GM23338 (cell line): ENCODE results near the gene FBRSL1. TPM values are rescaled to one million over a fixed set of nuclear protein-coding genes. Genes with fewer than 3 reads are reported as not detected.

ENCODE experiments used
- ATAC-seq: fragments of 200-7000 bp; cut with Tn5 transposase; 3 replicates; pipeline ENCODE4 v1.9.1; 2020
- DNase-seq: peaks from one replicate; pipeline ENCODE4 v3.0.0-alpha.2; 2015; ENCODE audit warnings: low spot score
- H2AFZ ChIP-seq: fragments of 200-600 bp; sonication (generic); 2 replicates; pipeline ENCODE4 v1.8.0; 2016; ENCODE audit warnings: antibody characterized with exemption, mild to moderate bottlenecking, moderate library complexity
- H3F3A ChIP-seq: fragments of 200-600 bp; sonication (generic); replicated peaks from 2 replicates; pipeline ENCODE4 v1.8.0; 2017; ENCODE audit warnings: antibody characterized with exemption, mixed run types, low read depth
- H3K27ac ChIP-seq: fragments of 200-600 bp; sonication (generic); 2 replicates; pipeline ENCODE4 v1.6.1; 2016; ENCODE audit warnings: low read depth
- H3K27me3 ChIP-seq: fragments of 200-600 bp; sonication (generic); 2 replicates; pipeline ENCODE4 v1.8.0; 2016; ENCODE audit warnings: mild to moderate bottlenecking, mixed run types, moderate library complexity; ENCODE audit not compliant: insufficient read depth
- H3K36me3 ChIP-seq: fragments of 200-600 bp; sonication (generic); 2 replicates; pipeline ENCODE4 v1.8.0; 2016; ENCODE audit warnings: mild to moderate bottlenecking; ENCODE audit not compliant: insufficient read depth
- H3K4me1 ChIP-seq: fragments of 200-600 bp; sonication (generic); 2 replicates; pipeline ENCODE4 v1.8.0; 2016; ENCODE audit warnings: mild to moderate bottlenecking, moderate library complexity; ENCODE audit not compliant: insufficient read depth
- H3K4me2 ChIP-seq: fragments of 200-600 bp; sonication (generic); 2 replicates; pipeline ENCODE4 v1.7.1; 2017; ENCODE audit warnings: mixed run types
- H3K4me3 ChIP-seq: fragments of 200-600 bp; sonication (generic); 2 replicates; pipeline ENCODE4 v1.6.1; 2016; ENCODE audit warnings: mixed run types
- H3K79me2 ChIP-seq: fragments of 200-600 bp; sonication (generic); replicated peaks from 2 replicates; pipeline ENCODE4 v1.8.0; 2017; ENCODE audit warnings: mild to moderate bottlenecking; ENCODE audit not compliant: insufficient read depth
- H3K9me2 ChIP-seq: fragments of 200-600 bp; sonication (generic); 2 replicates; pipeline ENCODE4 v1.8.0; 2017; ENCODE audit not compliant: insufficient read depth
- H4K20me1 ChIP-seq: fragments of 200-600 bp; sonication (generic); replicated peaks from 2 replicates; pipeline ENCODE4 v1.8.0; 2017; ENCODE audit warnings: mild to moderate bottlenecking; ENCODE audit not compliant: insufficient read depth
- H3K27ac Mint-ChIP-seq: 2 replicates; pipeline ENCODE4 v1.8.0; 2020; ENCODE audit warnings: inconsistent platforms, mild to moderate bottlenecking, moderate library complexity, mixed read lengths
- H3K27me3 Mint-ChIP-seq: 3 replicates; pipeline ENCODE4 v1.8.0; 2022; ENCODE audit warnings: low read depth, mild to moderate bottlenecking, moderate library complexity, mixed read lengths, inconsistent platforms; ENCODE audit not compliant: insufficient read depth, poor library complexity
- H3K36me3 Mint-ChIP-seq: 3 replicates; pipeline ENCODE4 v1.8.0; 2021; ENCODE audit warnings: low read depth, mild to moderate bottlenecking, inconsistent platforms, moderate library complexity, mixed read lengths
- H3K4me1 Mint-ChIP-seq: 3 replicates; pipeline ENCODE4 v1.8.0; 2020; ENCODE audit warnings: mild to moderate bottlenecking, inconsistent platforms, mixed read lengths
- H3K4me3 Mint-ChIP-seq: 3 replicates; pipeline ENCODE4 v1.8.0; 2021; ENCODE audit warnings: moderate library complexity, mild to moderate bottlenecking, inconsistent platforms, mixed read lengths
- H3K9me3 Mint-ChIP-seq: 3 replicates; pipeline ENCODE4 v1.8.0; 2020; ENCODE audit warnings: moderate library complexity, mild to moderate bottlenecking, inconsistent platforms, mixed read lengths
- CTCF ChIP-seq, 2 experiments: fragments of 200-600 bp in 1 of 2; sonication (generic) in 1 of 2; conservative IDR thresholded peaks; 2 replicates each; pipeline versions ENCODE4 v1.5.1 to v1.6.1; 2016 to 2017; ENCODE audit warnings: antibody characterized with exemption in 2 of 2, low read depth in 2 of 2, mild to moderate bottlenecking in 2 of 2, moderate library complexity in 1 of 2
- EZH2phosphoT487 ChIP-seq: fragments of 200-600 bp; sonication (generic); IDR thresholded peaks from one replicate; pipeline ENCODE4 v1.8.1; 2018; ENCODE audit warnings: antibody characterized with exemption; ENCODE audit not compliant: unreplicated experiment
- NANOG ChIP-seq: IDR thresholded peaks from 2 replicates; pipeline ENCODE4 v1.6.1; 2016; ENCODE audit warnings: antibody characterized with exemption, borderline replicate concordance
- POLR2AphosphoS5 ChIP-seq: IDR thresholded peaks from 2 replicates; pipeline ENCODE4 v1.6.1; 2016; ENCODE audit warnings: antibody characterized with exemption, low read depth
- REST ChIP-seq: IDR thresholded peaks from one replicate; pipeline ENCODE4 v1.6.1; 2018; ENCODE audit warnings: antibody characterized with exemption; ENCODE audit not compliant: unreplicated experiment
- ZNF114 ChIP-seq: fragments of 250-450 bp; sonication (Bioruptor Pico); IDR thresholded peaks from 2 replicates; pipeline ENCODE4 v1.5.0; 2020; ENCODE audit warnings: mild to moderate bottlenecking, moderate library complexity
- ZNF331 ChIP-seq: fragments of 250-450 bp; sonication (Bioruptor Pico); IDR thresholded peaks from 2 replicates; pipeline ENCODE4 v1.5.0; 2020; ENCODE audit warnings: low read depth, mild to moderate bottlenecking, moderate library complexity
- ZNF462 ChIP-seq: fragments of 250-450 bp; sonication (Bioruptor Pico); IDR thresholded peaks from 2 replicates; pipeline ENCODE4 v1.5.0; 2020; ENCODE audit warnings: mild to moderate bottlenecking, moderate library complexity
- polyA plus RNA-seq: library from polyadenylated mRNA; unstranded; fragments of >200 nt; fragmentation: Nextera tagmentation; extraction: Ambion mirVana; gene quantifications from 2 replicates; pipeline ENCODE4 v1.2.1, GENCODE V29; 2016
- total RNA-seq: library from RNA; depleted of rRNA; stranded (reverse); fragments of >200 nt; shearing (Covaris generic); gene quantifications from 2 replicates; pipeline ENCODE4 v1.2.3, GENCODE V29; 2014

The FBRSL1 gene
- total and polyA plus RNA-seq, 2 experiments from 2014 or later = 37.8 to 89.8 TPM

- Mint-ChIP-seq H3K4me3 (no peak overlapping the region; the same call in 2 of the 3 replicates), H3K27ac (no peak overlapping the region), H3K36me3 (peaks cover 3% of the 10 kb centered on the region; the same call in 2 of the 3 replicates), H3K9me3 (peaks cover 14% of the 10 kb centered on the region; the same call in 2 of the 3 replicates), H3K27me3 (peaks cover 33% of the 10 kb centered on the region), H3K4me1 (peaks cover 14% of the 10 kb centered on the region)
- H3K36me3 ChIP-seq = no peaks in the 10 kb centered on the region
- H3F3A ChIP-seq = no peaks in the 10 kb centered on the region
- H3K4me3 ChIP-seq = no peak overlapping the region
- H3K27ac ChIP-seq = no peak overlapping the region
- no peak overlapping the region for H2AFZ ChIP-seq
- peaks cover 44% of the 10 kb centered on the region for H3K27me3 ChIP-seq
- TF ChIP-seq CTCF (conservative IDR thresholded peaks at IDR 0.05; ENCODE audit: low read depth in 2 of 2) (no peak), NANOG (no peak), REST (no peak), EZH2phosphoT487 (no peak), ZNF114 (no peak), ZNF462 (CRISPR knock-in tag) (no peak), ZNF331 (no peak), POLR2AphosphoS5 (no peak)
- ATAC-seq (peak; percentile 23), DNase-seq (no peak)
- H3K79me2 ChIP-seq = no peaks in the 10 kb centered on the region
- no peak overlapping the region for H3K4me2 ChIP-seq
- 0 out of 2 replicates have a peak, but pooled peaks cover 4% of the 10 kb centered on the region for H3K9me2 ChIP-seq
- peaks cover 4% of the 10 kb centered on the region; the same call in 1 of the 2 replicates for H3K4me1 ChIP-seq
- H4K20me1 ChIP-seq = no peaks in the 10 kb centered on the region
These were observed 24.4 kb upstream of the FBRSL1 start for GRCh38 chr12:132465269-132466190.
